ENCODE measurements around the gene SKI. TPM values are rescaled to one million over a fixed set of nuclear protein-coding genes. Genes with fewer than 3 reads are reported as not detected.
A peak's percentile ranks its signal among the peaks of the same experiment; 100 is the strongest.

Gene SKI
- total RNA-seq, 3 donors from 2014 or later: 22.1 to 33.8 (median 26.7) TPM

- no peaks in the 10 kb centered on the region for H3K9me3 ChIP-seq
- H3K36me3 ChIP-seq: no peaks in the 10 kb centered on the region
- peaks cover 37 to 50% of the 10 kb centered on the region in 2 donors for H3K4me1 ChIP-seq
- TF ChIP-seq POLR2A (IDR thresholded peaks at IDR 0.05): no peak
- TF ChIP-seq CTCF (IDR thresholded peaks at IDR 0.05): no peak
- no peak for TF ChIP-seq POLR2AphosphoS5 (IDR thresholded peaks at IDR 0.05)
- no peak overlapping the region for H3K4me3 ChIP-seq
- intact Hi-C loops (cut with DNase I; ENCODE audit: low total_unique reads): no loop called here
- no peak for DNase-seq (ENCODE audit: low spot score in 2 of 2)
- H3K27ac ChIP-seq: peak overlapping the region; percentile 49 to 86
- H3K27me3 ChIP-seq: no peaks in the 10 kb centered on the region
Measured at GRCh38 chr1:2274929-2275475, 46.9 kb downstream of the SKI start.

- intact Hi-C loops (cut with DNase I; ENCODE audit: low total_unique reads): no loop called here
- DNase-seq (ENCODE audit: low spot score in 2 of 2): no peak
- Histone ChIP-seq H3K4me3 (peak overlapping the region in 1 of 3 donors; percentile 16), H3K27me3 (no peaks in the 10 kb centered on the region), H3K36me3 (no peaks in the 10 kb centered on the region), H3K4me1 (peaks cover 37 to 45% of the 10 kb centered on the region in 2 donors), H3K27ac (peak overlapping the region; percentile 49 to 86), H3K9me3 (no peaks in the 10 kb centered on the region)
- TF ChIP-seq POLR2AphosphoS5 (IDR thresholded peaks at IDR 0.05) (no peak), POLR2A (IDR thresholded peaks at IDR 0.05) (no peak), CTCF (IDR thresholded peaks at IDR 0.05) (no peak)
Measured at GRCh38 chr1:2275796-2276536, 47.8 kb downstream of the SKI start.

- H3K36me3 ChIP-seq: no peaks in the 10 kb centered on the region
- DNase-seq (ENCODE audit: low spot score in 2 of 2): no peak
- no peaks in the 10 kb centered on the region for H3K27me3 ChIP-seq
- no peaks in the 10 kb centered on the region for H3K9me3 ChIP-seq
- H3K4me3 ChIP-seq: no peak overlapping the region
- H3K27ac ChIP-seq: peak overlapping the region; percentile 49 to 86
- peaks cover 37 to 38% of the 10 kb centered on the region in 2 donors for H3K4me1 ChIP-seq
- intact Hi-C loops (cut with DNase I; ENCODE audit: low total_unique reads): no loop called here
- TF ChIP-seq POLR2AphosphoS5 (IDR thresholded peaks at IDR 0.05): no peak
- no peak for TF ChIP-seq CTCF (IDR thresholded peaks at IDR 0.05)
- TF ChIP-seq POLR2A (IDR thresholded peaks at IDR 0.05): no peak
Measured at GRCh38 chr1:2276803-2277580, 48.9 kb downstream of the SKI start.

- no peak for DNase-seq (ENCODE audit: low spot score in 2 of 2)
- Histone ChIP-seq H3K27ac (peak overlapping the region in 1 of 2 donors; percentile 77), H3K36me3 (no peaks in the 10 kb centered on the region), H3K4me1 (peaks cover 34 to 37% of the 10 kb centered on the region in 2 donors), H3K27me3 (no peaks in the 10 kb centered on the region), H3K4me3 (no peak overlapping the region), H3K9me3 (no peaks in the 10 kb centered on the region)
- intact Hi-C loops (cut with DNase I; ENCODE audit: low total_unique reads): no loop called here
- TF ChIP-seq CTCF (IDR thresholded peaks at IDR 0.05) (no peak), POLR2AphosphoS5 (IDR thresholded peaks at IDR 0.05) (no peak)
Measured at GRCh38 chr1:2277741-2278488, 49.8 kb downstream of the SKI start.

Data from breast epithelium (tissue), 4 donors.